ENCODE results near the gene DTD1.

DNA sequence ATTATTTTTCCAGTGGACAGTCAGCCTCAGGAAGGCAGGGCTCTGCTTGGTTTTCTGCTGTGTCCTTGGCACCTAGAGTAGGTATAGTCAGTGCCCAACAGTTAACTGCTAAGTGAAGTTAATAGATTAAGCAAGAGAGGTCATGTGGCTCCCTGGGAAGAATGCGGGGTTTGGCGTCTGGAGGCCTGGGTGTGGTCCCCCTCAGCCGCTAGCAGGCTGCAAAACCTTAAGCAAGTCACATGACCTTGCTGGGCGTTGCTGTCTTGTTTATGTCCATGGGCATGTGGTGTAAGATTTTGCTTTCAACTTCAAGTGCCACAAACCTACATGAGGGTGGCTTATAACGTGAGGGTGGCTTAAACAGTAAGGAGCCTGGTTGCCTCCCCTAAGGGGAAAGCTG, 150.2 kb downstream of the DTD1 start:
- TF ChIP-seq, protein P1, sequence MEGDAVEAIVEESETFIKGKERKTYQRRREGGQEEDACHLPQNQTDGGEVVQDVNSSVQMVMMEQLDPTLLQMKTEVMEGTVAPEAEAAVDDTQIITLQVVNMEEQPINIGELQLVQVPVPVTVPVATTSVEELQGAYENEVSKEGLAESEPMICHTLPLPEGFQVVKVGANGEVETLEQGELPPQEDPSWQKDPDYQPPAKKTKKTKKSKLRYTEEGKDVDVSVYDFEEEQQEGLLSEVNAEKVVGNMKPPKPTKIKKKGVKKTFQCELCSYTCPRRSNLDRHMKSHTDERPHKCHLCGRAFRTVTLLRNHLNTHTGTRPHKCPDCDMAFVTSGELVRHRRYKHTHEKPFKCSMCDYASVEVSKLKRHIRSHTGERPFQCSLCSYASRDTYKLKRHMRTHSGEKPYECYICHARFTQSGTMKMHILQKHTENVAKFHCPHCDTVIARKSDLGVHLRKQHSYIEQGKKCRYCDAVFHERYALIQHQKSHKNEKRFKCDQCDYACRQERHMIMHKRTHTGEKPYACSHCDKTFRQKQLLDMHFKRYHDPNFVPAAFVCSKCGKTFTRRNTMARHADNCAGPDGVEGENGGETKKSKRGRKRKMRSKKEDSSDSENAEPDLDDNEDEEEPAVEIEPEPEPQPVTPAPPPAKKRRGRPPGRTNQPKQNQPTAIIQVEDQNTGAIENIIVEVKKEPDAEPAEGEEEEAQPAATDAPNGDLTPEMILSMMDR (IDR thresholded peaks at IDR 0.05; ENCODE audit: low read length) = no peak
- TF ChIP-seq EZH2 (IDR thresholded peaks at IDR 0.05; ENCODE audit: borderline replicate concordance, low read length) = no peak
